ENCODE data around the gene RNF19B.

DNA sequence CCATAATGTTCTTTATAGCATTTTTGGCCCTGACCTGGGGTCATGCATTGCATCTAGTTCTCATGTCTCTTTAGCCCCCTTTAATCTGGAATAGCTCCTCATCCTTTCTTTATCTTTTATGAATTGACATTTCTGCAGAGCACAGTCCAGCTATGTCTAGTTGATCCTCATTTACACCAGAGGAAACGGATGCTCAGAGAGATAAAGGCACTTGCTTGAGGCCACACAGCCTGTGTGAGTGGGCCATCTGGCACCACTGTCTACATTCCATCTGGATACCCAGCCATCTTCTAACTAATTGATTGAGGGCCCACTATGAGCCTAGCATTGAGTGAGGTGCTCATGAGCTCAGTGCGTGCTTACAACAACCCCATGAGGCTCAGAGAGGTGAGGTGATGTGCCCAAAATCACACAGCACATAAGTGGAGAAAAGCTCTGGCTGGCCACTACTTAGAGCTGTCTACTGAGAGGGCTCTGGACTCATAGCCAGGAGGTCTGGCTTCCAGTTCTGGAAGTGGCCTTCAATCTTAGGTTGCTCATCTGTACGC lies 74.8 kb downstream of the RNF19B start:
- TF ChIP-seq, protein P1, sequence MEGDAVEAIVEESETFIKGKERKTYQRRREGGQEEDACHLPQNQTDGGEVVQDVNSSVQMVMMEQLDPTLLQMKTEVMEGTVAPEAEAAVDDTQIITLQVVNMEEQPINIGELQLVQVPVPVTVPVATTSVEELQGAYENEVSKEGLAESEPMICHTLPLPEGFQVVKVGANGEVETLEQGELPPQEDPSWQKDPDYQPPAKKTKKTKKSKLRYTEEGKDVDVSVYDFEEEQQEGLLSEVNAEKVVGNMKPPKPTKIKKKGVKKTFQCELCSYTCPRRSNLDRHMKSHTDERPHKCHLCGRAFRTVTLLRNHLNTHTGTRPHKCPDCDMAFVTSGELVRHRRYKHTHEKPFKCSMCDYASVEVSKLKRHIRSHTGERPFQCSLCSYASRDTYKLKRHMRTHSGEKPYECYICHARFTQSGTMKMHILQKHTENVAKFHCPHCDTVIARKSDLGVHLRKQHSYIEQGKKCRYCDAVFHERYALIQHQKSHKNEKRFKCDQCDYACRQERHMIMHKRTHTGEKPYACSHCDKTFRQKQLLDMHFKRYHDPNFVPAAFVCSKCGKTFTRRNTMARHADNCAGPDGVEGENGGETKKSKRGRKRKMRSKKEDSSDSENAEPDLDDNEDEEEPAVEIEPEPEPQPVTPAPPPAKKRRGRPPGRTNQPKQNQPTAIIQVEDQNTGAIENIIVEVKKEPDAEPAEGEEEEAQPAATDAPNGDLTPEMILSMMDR (IDR thresholded peaks at IDR 0.05; ENCODE audit: low read length), result no peak
- TF ChIP-seq EZH2phosphoT487 (IDR thresholded peaks at IDR 0.05; ENCODE audit: low read length), result no peak
- no peak for TF ChIP-seq EZH2 (optimal IDR thresholded peaks at IDR 0.05; ENCODE audit: low read depth, low read length)

All from MM.1S (cell line).